HG03457 (cell line): Measurements from ENCODE around the gene FRMPD2.
"Not testable (repeated sequence)": the region's sequence is repeated elsewhere in the genome, so short reads cannot be mapped to it uniquely, and the experiment has no call there.

Experiments
- ATAC-seq: cut with Tn5 transposase; IDR thresholded peaks from one replicate; pipeline ENCODE4 v1.9.1; 2021; ENCODE audit warnings: moderate number of reproducible peaks; ENCODE audit not compliant: unreplicated experiment

Gene FRMPD2

GRCh38 chr10:48251525-48252353, 22.8 kb downstream of the FRMPD2 start:
- no peak for ATAC-seq

- no peak for ATAC-seq
Observed at GRCh38 chr10:48251152-48251524, 23.4 kb downstream of the FRMPD2 start.

- ATAC-seq = no peak
Observed at GRCh38 chr10:48249763-48250351, 24.6 kb downstream of the FRMPD2 start.

- ATAC-seq = no peak
Observed at GRCh38 chr10:48249004-48249762, 25.3 kb downstream of the FRMPD2 start.

- no peak for ATAC-seq
Observed at GRCh38 chr10:48248462-48248861, 26.0 kb downstream of the FRMPD2 start.

- no peak for ATAC-seq
Observed at GRCh38 chr10:48247680-48248079, 26.8 kb downstream of the FRMPD2 start.

GRCh38 chr10:48246501-48246900, 28.0 kb downstream of the FRMPD2 start:
- ATAC-seq = no peak

- no peak for ATAC-seq
Observed at GRCh38 chr10:48245977-48246376, 28.5 kb downstream of the FRMPD2 start.

GRCh38 chr10:48243921-48244320, 30.6 kb downstream of the FRMPD2 start:
- not testable (repeated sequence) for ATAC-seq

- ATAC-seq = no peak
Observed at GRCh38 chr10:48243487-48243886, 31.0 kb downstream of the FRMPD2 start.

- ATAC-seq = no peak
Observed at GRCh38 chr10:48242171-48242904, 32.2 kb downstream of the FRMPD2 start.

GRCh38 chr10:48241332-48241731, 33.2 kb downstream of the FRMPD2 start:
- ATAC-seq = no peak

- no peak for ATAC-seq
Observed at GRCh38 chr10:48240196-48240595, 34.3 kb downstream of the FRMPD2 start.

- no peak for ATAC-seq
Observed at GRCh38 chr10:48239618-48240017, 34.9 kb downstream of the FRMPD2 start.

GRCh38 chr10:48238826-48239520, 35.5 kb downstream of the FRMPD2 start:
- ATAC-seq = no peak

- no peak for ATAC-seq
Observed at GRCh38 chr10:48237259-48238250, 36.9 kb downstream of the FRMPD2 start.

GRCh38 chr10:48236199-48236621, 38.3 kb downstream of the FRMPD2 start:
- no peak for ATAC-seq

- ATAC-seq = no peak
Observed at GRCh38 chr10:48235501-48235900, 39.0 kb downstream of the FRMPD2 start.

- no peak for ATAC-seq
Observed at GRCh38 chr10:48234787-48235186, 39.7 kb downstream of the FRMPD2 start.
